ENCODE measurements around the gene KLF1. TPM values are rescaled to one million over a fixed set of nuclear protein-coding genes. Genes with fewer than 3 reads are reported as not detected.

Gene KLF1
- total RNA-seq, 1 donor from 2014 or later, result not detected

DNA sequence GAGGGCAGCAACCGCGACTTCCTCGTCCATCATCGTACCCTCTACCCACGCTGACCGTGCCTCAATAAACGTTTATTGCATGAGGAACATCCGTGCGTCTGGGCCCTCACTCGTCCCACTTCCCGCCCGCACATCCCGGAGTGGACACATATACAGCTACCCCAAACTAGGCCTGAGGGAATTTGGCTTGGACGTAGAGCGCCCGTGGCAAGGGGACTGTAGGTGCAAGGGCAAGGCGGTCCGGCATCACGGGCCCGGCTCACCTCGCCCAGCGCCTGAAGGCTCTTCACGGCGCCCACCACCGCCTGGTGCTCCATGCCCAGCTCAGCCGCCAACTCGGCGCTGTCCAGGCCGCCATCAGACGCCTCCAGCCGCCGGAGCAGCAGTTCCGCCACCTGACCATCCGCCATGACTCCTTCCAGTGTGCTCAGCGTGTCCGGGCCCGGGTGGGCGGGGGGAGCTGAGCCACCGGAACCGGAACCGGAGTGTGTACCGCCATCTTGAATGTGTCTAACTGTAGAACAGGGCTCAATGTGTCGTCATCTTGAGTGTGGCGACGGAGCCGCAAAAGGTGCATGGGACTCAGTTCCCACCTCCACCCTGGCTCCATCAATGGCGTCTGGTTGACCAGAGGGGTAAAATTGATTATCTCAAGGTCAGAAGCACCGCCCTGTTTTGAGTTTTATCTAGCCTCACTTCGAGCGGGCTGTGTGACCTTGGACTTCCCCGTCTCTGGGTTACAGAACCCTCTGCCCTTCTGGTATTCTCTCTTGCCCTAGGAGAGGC is 46.5 kb upstream of the KLF1 start, which contains the start of gene FARSA:
Gene FARSA (minus strand): TSS at position 425 of the 786 bp plus-strand sequence. CDS start 15 bp downstream, at position 410.
- Histone ChIP-seq H3K27me3 (ENCODE audit: insufficient read depth, low read length) (no peaks in the 10 kb centered on the region), H3K4me2 (ENCODE audit: low read length) (peak within 1 kb of the TSS; percentile 97), H3K9ac (ENCODE audit: low read length) (peak within 1 kb of the TSS; percentile 92), H4K20me1 (ENCODE audit: insufficient read depth, low read length) (peaks cover 28% of the 10 kb centered on the region), H3K36me3 (ENCODE audit: insufficient read depth, low read length) (peaks cover 13% of the 10 kb centered on the region), H3K4me1 (ENCODE audit: insufficient read depth, low read length) (peaks cover 17% of the 10 kb centered on the region), H2AFZ (ENCODE audit: low read depth, low read length) (peak within 1 kb of the TSS; percentile 91), H3K79me2 (ENCODE audit: insufficient read depth, low read length) (peaks cover 34% of the 10 kb centered on the region), H3K4me3 (ENCODE audit: insufficient read depth, low read depth, low read length) (peak within 1 kb of the TSS; percentile 94), H3K27ac (ENCODE audit: low read depth, low read length) (peak within 1 kb of the TSS; percentile 63), H3K9me3 (ENCODE audit: insufficient read depth, low read depth, low read length) (no peaks in the 10 kb centered on the region)
- Mint-ChIP-seq H3K27ac (ENCODE audit: unreplicated experiment) (peak within 1 kb of the TSS; percentile 96), H3K4me1 (ENCODE audit: low read depth, unreplicated experiment) (peaks cover 12% of the 10 kb centered on the region), H3K27me3 (ENCODE audit: low read depth, unreplicated experiment) (no peaks in the 10 kb centered on the region), H3K4me3 (ENCODE audit: unreplicated experiment) (peak within 1 kb of the TSS; percentile 100), H3K9me3 (ENCODE audit: unreplicated experiment) (no peaks in the 10 kb centered on the region), H3K36me3 (ENCODE audit: low read depth, unreplicated experiment) (peaks cover 3% of the 10 kb centered on the region)
- TF ChIP-seq CTCF (IDR thresholded peaks at IDR 0.05; ENCODE audit: insufficient read depth, low read depth, low read length), result no peak
- TF ChIP-seq EZH2 (IDR thresholded peaks at IDR 0.05; ENCODE audit: insufficient read depth, low read length), result no peak
- DNase-seq (ENCODE audit: low read depth) (peak; percentile 77), FAIRE-seq (no peak)

DNA sequence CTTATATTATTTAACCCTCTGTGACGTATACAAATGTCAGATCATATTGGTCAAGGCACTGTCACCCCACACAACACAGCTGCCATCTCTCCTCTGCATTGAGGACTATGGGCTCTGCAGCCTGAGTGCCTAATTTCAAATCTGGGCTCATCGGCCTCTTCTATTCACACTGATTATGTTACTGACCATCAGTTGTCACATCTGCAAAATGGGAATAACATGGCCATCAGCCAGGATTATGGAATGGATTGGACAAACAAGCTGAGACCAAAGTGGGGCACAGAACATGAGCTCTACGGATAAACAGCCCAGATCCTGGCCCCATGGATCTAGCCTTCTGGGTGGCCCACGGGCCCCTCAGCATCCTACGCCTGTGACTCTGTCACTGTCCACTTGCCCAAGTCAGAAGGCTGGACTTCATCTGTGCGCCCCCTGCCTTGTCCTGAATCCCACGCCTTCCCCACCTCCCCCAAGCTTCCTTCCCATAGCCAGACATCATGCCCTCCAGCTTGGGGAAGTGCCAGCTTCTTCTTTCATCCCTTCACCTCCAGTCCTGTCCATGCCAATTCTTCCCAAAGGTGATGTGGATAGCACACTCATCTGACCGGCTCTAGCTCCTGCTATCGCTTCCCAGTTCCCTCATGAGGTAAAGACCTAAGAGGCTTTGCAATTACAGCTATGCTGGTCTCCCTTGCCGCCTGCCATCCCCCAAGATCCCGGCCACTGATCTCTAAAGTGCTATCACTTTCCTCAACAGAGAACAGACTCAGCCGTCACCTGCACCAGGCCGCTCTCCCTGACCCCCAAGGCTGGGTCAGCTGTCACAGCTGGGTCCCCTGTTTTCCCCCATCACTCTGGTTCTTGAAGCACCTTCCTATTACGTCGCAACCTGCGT is 45.6 kb upstream of the KLF1 start:
- no peak for FAIRE-seq
- no peaks in the 10 kb centered on the region for H3K27me3 ChIP-seq (ENCODE audit: insufficient read depth, low read length)
- no peaks in the 10 kb centered on the region for H3K27me3 Mint-ChIP-seq (ENCODE audit: low read depth, unreplicated experiment)

GRCh38 chr19:12930002-12930645 is 43.1 kb upstream of the KLF1 start:
- no peak overlapping the region for H3K9ac ChIP-seq (ENCODE audit: low read length)
- no peak overlapping the region for H3K4me3 ChIP-seq (ENCODE audit: insufficient read depth, low read depth, low read length)
- no peaks in the 10 kb centered on the region for H3K27me3 ChIP-seq (ENCODE audit: insufficient read depth, low read length)
- H2AFZ ChIP-seq (ENCODE audit: low read depth, low read length), result no peak overlapping the region
- H3K4me1 Mint-ChIP-seq (ENCODE audit: low read depth, unreplicated experiment), result peaks cover 9% of the 10 kb centered on the region
- H3K79me2 ChIP-seq (ENCODE audit: insufficient read depth, low read length), result peaks cover 33% of the 10 kb centered on the region
- H3K4me3 Mint-ChIP-seq (ENCODE audit: unreplicated experiment), result no peak overlapping the region
- peaks cover 8% of the 10 kb centered on the region for H3K4me1 ChIP-seq (ENCODE audit: insufficient read depth, low read length)
- peaks cover 18% of the 10 kb centered on the region for H3K36me3 ChIP-seq (ENCODE audit: insufficient read depth, low read length)
- no peaks in the 10 kb centered on the region for H3K27me3 Mint-ChIP-seq (ENCODE audit: low read depth, unreplicated experiment)
- H3K36me3 Mint-ChIP-seq (ENCODE audit: low read depth, unreplicated experiment), result peaks cover 15% of the 10 kb centered on the region
- TF ChIP-seq CTCF (IDR thresholded peaks at IDR 0.05; ENCODE audit: insufficient read depth, low read depth, low read length) (no peak), EZH2 (IDR thresholded peaks at IDR 0.05; ENCODE audit: insufficient read depth, low read length) (no peak)
- H3K4me2 ChIP-seq (ENCODE audit: low read length), result no peak overlapping the region
- no peak for DNase-seq (ENCODE audit: low read depth)
- FAIRE-seq, result no peak
- H4K20me1 ChIP-seq (ENCODE audit: insufficient read depth, low read length), result peaks cover 33% of the 10 kb centered on the region
- H3K27ac ChIP-seq (ENCODE audit: low read depth, low read length), result no peak overlapping the region
- no peaks in the 10 kb centered on the region for H3K9me3 Mint-ChIP-seq (ENCODE audit: unreplicated experiment)
- H3K27ac Mint-ChIP-seq (ENCODE audit: unreplicated experiment), result no peak overlapping the region
- H3K9me3 ChIP-seq (ENCODE audit: insufficient read depth, low read depth, low read length), result no peaks in the 10 kb centered on the region

More for the DNA sequence above, 45.6 kb upstream of the KLF1 start:
- H3K4me1 ChIP-seq (ENCODE audit: insufficient read depth, low read length), result peaks cover 13% of the 10 kb centered on the region
- peak overlapping the region; percentile 97 for H3K4me2 ChIP-seq (ENCODE audit: low read length)
- peaks cover 33% of the 10 kb centered on the region for H3K79me2 ChIP-seq (ENCODE audit: insufficient read depth, low read length)
- peak overlapping the region; percentile 94 for H3K4me3 ChIP-seq (ENCODE audit: insufficient read depth, low read depth, low read length)
- Mint-ChIP-seq H3K9me3 (ENCODE audit: unreplicated experiment) (no peaks in the 10 kb centered on the region), H3K4me3 (ENCODE audit: unreplicated experiment) (peak overlapping the region; percentile 100), H3K27ac (ENCODE audit: unreplicated experiment) (peak overlapping the region; percentile 96), H3K36me3 (ENCODE audit: low read depth, unreplicated experiment) (peaks cover 8% of the 10 kb centered on the region), H3K4me1 (ENCODE audit: low read depth, unreplicated experiment) (peaks cover 12% of the 10 kb centered on the region)
- no peak for TF ChIP-seq EZH2 (IDR thresholded peaks at IDR 0.05; ENCODE audit: insufficient read depth, low read length)
- H3K27ac ChIP-seq (ENCODE audit: low read depth, low read length), result peak overlapping the region; percentile 63
- no peak for DNase-seq (ENCODE audit: low read depth)
- H3K9me3 ChIP-seq (ENCODE audit: insufficient read depth, low read depth, low read length), result no peaks in the 10 kb centered on the region
- peak overlapping the region; percentile 92 for H3K9ac ChIP-seq (ENCODE audit: low read length)
- peaks cover 17% of the 10 kb centered on the region for H3K36me3 ChIP-seq (ENCODE audit: insufficient read depth, low read length)
- peaks cover 28% of the 10 kb centered on the region for H4K20me1 ChIP-seq (ENCODE audit: insufficient read depth, low read length)
- H2AFZ ChIP-seq (ENCODE audit: low read depth, low read length), result peak overlapping the region; percentile 91
